Stimulated activated CD4-positive, alpha-beta T cell treated with anti-CD3 and anti-CD28 coated beads, Interleukin-4, amount 100 ng/mL, for 24 hours (primary cell): Measurements from ENCODE around the gene PHGDH.

Experiments used
- DNase-seq: peaks from one replicate; pipeline ENCODE4 v3.0.0-alpha.2; 2020

Gene PHGDH

DNA sequence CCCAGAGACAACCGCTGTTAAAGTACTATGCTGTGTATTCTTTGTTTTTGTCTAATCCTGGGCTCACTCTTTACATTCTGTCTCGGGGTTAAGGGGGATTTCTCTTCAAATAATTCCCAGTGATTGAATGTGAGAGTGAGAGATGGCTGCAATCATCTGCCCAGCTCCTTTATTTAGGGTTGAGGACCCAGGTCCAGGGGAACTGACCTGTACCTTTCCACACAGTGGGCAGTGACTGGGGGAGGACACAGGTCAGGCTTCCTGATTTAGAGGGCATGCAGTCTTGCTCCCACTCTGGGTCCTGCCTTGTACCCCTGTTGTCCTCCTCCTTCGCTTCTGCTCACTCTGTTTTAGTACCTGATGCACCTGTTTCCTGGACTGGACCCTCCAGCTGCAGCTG, 22.0 kb downstream of the PHGDH start:
- no peak for DNase-seq

- DNase-seq = no peak
Measured at GRCh38 chr1:119735217-119735616, 23.5 kb downstream of the PHGDH start.

- no peak for DNase-seq
Measured at GRCh38 chr1:119736649-119737039, 24.9 kb downstream of the PHGDH start.

DNA sequence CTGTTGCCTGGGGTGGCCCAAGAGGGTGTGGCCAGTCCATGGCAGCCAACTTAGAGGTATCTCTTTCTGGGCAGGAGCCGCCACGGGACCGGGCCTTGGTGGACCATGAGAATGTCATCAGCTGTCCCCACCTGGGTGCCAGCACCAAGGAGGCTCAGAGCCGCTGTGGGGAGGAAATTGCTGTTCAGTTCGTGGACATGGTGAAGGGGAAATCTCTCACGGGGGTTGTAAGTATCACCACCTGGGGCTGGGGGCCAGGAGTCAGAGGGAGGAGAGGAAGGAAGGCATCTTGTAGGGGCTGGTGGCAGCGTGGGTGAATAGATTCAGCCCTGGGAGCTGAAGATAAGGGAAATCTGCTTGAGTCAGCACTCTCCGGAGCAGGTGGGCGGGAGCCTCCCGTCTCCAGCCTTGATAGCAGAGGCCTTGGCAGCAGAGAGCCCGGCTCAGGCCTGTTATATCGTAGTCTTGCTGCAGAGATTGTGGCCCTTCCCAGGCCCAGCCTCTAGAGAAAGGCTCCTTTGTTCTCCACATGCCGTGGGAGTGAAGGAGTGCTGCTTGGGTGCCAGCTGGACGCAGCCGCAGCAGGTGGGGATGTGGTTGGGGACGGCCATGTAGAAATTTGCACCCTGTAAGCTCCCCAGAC, 25.4 kb downstream of the PHGDH start:
- DNase-seq = no peak

DNA sequence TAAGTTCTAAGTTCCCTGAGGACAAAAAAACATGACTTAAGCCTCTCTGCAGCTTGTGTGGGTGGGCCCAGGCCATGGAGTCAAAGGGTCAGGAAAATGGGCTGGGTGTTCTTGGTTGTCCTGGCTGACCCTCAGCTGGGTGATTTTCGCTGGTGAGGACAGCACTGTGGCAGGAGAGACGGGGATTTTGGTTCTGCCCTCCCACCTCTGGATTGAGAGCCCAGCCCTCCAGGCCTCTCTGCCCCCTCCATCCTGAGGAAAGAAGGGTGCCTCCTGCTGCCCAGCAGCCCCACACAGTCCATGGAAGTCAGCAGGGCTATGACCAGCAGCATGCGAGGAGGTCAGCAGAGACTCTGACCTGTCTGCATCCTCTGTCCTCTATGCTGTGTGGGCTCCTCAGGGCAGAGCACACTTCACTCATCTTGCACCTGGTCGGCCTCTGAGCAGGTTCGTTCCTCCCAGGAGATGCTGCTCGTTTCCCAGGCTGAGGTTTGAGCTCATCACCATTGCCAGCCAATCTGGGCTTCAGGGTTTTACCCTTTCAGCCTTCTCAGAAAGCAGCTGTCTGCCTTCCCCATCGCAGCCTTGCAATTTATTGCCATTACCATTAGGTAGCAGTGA, 26.5 kb downstream of the PHGDH start:
- no peak for DNase-seq

GRCh38 chr1:119739150-119739549, 27.4 kb downstream of the PHGDH start:
- no peak for DNase-seq

DNA sequence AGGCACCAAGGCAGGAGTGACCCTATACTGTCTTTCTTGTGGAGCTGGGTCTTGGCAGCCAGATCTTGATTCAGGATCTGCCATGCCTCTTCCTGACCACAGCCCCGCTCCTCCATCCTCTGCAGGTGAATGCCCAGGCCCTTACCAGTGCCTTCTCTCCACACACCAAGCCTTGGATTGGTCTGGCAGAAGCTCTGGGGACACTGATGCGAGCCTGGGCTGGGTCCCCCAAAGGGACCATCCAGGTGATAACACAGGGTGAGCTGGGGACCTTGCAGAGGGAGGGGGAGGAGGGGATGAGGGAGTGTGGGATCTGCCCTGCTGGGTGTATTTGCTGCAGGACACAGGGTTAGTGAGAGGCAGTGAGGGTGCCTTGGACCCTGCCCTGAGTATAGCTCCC, 28.5 kb downstream of the PHGDH start:
- no peak for DNase-seq

- no peak for DNase-seq
Measured at GRCh38 chr1:119740896-119741780, 29.4 kb downstream of the PHGDH start.

- no peak for DNase-seq
Measured at GRCh38 chr1:119742202-119742601, 30.5 kb downstream of the PHGDH start.

DNA sequence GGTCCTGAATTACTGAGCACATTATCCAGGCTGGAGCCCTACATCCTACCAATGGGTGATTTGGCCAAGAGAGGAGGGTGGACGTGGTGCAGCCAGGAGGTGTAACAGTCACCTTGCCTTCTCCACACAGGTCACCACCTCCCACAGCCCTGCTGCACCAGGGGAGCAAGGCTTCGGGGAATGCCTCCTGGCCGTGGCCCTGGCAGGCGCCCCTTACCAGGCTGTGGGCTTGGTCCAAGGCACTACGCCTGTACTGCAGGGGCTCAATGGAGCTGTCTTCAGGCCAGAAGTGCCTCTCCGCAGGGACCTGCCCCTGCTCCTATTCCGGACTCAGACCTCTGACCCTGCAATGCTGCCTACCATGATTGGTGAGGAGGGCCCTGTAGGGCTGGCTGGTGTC, 30.9 kb downstream of the PHGDH start:
- no peak for DNase-seq

DNA sequence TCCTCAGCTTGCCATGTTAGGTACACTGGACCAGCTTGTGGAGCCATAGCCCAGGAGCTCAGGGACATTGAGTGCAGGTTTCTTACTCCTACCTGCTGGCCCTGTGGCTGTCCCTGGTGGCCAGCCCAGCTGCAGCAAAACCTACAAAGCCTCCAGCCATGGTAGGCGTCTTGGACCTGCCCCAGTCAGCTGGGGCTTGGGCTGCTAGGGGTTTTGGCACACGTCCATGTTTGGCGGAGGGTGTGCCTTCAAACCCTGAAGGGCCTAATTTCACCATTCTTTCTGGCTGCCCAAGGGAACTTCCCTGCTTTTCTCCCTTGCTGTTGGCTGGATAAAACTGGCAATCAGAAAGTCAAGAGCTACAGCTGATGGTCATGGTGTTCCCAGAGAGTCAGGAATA, 31.6 kb downstream of the PHGDH start:
- no peak for DNase-seq

- peak; percentile 38 for DNase-seq
Measured at GRCh38 chr1:119743776-119744597, 32.3 kb downstream of the PHGDH start.

DNA sequence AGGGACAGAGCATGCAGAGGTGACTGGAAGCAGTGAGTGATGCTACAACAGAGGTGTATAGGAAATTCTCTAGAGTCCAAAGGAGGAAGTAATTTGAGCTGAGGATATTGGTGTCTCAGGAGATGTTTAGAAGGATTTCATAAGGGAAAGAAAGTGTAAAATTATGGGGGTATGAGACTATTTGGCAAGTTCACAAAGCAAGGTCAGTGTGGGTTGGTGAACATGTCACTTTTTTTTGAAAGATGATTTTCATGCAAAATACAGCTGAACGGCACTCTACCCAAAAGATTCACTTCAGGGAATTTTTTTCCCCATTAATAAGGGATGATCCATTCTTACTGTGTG, 32.8 kb downstream of the PHGDH start:
- DNase-seq = no peak

- no peak for DNase-seq
Measured at GRCh38 chr1:119745034-119745433, 33.3 kb downstream of the PHGDH start.

DNA sequence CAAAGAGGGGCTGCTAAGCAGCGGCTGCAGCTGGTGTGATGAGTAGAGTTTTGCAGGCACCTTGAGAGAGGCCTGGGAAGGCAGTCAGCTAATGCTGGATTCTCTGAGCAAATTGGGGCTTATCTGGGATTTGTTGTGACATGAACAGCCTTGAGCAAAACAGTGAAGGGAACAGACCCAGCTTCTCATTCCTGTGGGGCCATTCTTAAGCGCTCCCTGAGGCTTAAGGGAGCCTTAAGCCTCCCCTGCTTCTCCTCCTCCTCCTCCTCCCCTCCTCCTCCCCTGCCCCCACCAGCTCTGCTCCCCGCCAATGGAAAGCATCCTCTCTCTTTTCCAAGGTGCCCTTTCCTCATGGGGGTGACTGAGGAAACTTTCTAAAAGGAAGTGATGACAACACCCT, 35.7 kb downstream of the PHGDH start:
- no peak for DNase-seq

GRCh38 chr1:119748040-119748439, 36.3 kb downstream of the PHGDH start:
- no peak for DNase-seq

GRCh38 chr1:119752592-119752991, 40.9 kb downstream of the PHGDH start:
- DNase-seq = no peak

DNA sequence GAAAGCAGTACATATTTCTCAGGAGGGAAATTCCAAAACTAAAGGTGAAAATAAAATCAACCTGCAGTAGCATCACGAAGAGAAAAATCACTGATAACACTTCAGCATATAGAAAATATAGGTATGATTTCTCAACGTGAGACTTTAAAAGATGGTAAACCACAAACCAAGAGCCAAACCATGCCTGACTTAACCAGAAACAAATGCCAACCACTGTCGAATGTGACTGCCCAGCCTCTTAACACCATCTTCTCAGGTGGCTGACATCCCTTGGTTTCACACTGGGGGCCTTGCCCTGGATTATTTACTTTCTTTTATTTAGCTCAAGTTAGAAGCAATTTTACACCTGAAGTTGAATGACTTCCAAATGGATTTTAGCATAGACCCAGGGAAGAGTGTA, 46.9 kb downstream of the PHGDH start:
- no peak for DNase-seq

GRCh38 chr1:119762409-119762808, 50.7 kb downstream of the PHGDH start:
- DNase-seq = no peak

DNA sequence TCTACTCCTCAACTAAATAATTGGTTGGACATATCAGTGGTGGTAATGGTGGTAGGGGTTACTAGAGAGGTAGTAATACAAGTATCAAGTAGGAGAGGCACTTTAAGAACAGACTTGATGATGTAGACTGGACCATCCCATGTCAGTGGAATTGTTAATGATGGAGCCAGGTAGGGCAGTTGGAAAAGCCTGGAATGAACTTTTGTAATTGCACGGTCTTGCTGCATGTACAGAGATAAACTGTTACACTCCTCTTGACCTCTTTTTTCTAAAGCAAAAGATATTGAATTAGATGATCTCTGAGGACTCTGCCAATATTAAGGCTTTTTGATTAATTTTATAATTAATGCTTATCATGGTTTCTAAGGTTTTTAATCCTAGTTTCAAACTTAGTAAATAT, 51.2 kb downstream of the PHGDH start:
- DNase-seq = no peak

- DNase-seq = no peak
Measured at GRCh38 chr1:119764220-119764619, 52.5 kb downstream of the PHGDH start.

DNA sequence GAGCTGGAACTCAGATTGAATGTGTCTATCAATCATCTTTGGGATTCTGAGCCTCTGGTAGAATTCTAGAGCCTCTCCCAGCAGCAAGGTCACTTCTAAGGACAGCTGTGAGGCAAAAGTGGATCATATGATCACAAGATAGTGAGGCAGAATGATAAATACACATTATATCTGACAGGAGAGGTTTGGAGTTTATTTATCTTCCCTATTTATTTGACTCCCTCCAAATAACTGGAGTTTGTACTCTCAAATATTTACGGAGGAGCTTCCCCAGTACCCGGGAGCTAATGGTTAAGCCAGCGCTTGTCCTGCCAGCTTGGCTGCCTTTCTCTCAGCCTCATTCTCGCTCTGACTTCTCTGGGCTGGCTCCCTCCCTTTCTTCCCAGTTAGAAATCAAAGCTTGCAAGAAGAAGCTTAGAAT, 54.6 kb downstream of the PHGDH start:
- DNase-seq = no peak

DNA sequence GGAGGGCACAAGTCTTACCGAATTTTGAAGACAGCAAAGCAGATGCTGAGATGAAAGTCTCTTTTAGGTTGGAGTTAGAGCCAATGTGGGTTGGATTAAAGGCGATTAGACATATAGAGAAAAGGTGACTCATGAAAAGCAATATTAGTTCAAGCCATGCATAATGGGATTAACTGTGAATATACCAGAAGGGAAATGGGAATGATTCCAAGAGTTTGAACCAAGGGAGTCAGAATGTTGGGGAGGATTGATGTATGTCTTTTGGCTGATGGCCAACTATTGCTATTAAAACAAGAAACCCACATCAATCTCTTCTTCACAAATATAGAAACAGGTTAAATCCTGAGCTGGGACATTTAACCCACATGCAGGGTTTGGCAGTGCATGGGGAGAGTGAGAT, 55.8 kb downstream of the PHGDH start:
- DNase-seq = no peak
